ENCODE data around the gene PFKP.

Gene PFKP

DNA sequence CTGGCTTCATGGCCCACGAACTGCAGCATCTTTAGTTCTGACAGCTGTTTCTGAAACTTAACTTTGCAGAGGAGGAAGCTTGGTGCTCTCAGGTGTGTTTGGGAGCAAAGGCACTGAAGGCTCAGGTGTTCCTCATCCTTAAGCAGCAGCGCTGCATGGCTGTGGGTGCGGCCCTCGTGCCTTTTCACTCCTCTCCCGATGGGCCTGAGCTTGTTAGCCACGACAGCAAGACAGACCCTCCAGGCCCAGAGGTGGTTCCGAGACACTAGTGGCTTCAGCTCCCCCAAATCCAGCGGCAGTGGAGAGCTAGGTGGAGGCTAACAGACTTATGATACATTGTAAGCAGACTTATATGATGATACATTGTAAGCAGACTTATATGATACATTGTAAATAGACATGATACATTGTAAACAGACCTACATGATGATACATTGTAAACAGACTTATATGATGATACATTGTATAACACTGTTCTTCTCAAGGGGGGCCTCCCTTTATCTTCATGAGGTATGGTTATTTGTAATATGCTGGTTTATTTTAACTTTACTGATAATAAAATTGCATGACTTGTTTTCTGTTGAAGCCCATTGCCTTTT is 14.1 kb downstream of the PFKP start:
- no peak overlapping the region for H3K27ac ChIP-seq (ENCODE audit: insufficient read depth, low read depth, low read length, poor library complexity, severe bottlenecking)

DNA sequence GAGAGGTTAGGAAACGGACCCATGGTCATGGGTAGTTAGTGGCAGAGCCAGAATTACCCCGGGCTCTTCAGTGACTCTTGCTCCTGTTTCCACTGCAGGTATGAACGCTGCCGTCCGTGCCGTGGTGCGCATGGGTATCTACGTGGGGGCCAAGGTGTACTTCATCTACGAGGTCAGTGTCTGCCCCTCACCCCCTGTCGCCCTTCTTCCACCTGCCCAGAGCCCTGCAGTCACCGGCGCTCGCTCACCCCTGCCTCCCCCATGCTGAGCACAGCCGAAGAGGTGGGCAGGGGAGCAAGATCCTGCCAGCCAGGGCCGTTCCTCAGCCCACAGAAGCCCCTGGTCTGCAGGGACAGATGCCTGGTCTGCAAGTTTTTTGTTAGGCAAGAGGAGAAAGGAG is 14.9 kb downstream of the PFKP start:
- H3K9me3 ChIP-seq (ENCODE audit: control insufficient read depth, low read length): no peaks in the 10 kb centered on the region
- peaks cover 17% of the 10 kb centered on the region for H3K4me1 ChIP-seq (ENCODE audit: control insufficient read depth, insufficient read depth, low read length)
- 92 to 93% methylated on average over 15 of the region's 15 CpGs for WGBS, 2 experiments
- H3K4me3 ChIP-seq (ENCODE audit: insufficient read depth, low read depth, low read length): no peak overlapping the region
- H3K27me3 ChIP-seq (ENCODE audit: control insufficient read depth, insufficient read depth, low read length, poor library complexity, severe bottlenecking): no peaks in the 10 kb centered on the region
- H3K36me3 ChIP-seq (ENCODE audit: control insufficient read depth, insufficient read depth, low read length): no peaks in the 10 kb centered on the region
- no peak overlapping the region for H3K27ac ChIP-seq (ENCODE audit: insufficient read depth, low read depth, low read length, poor library complexity, severe bottlenecking)

More for the DNA sequence above, 14.1 kb downstream of the PFKP start:
- Histone ChIP-seq H3K4me1 (ENCODE audit: control insufficient read depth, insufficient read depth, low read length) (peaks cover 20% of the 10 kb centered on the region), H3K4me3 (ENCODE audit: insufficient read depth, low read depth, low read length) (no peak overlapping the region), H3K27me3 (ENCODE audit: control insufficient read depth, insufficient read depth, low read length, poor library complexity, severe bottlenecking) (no peaks in the 10 kb centered on the region), H3K36me3 (ENCODE audit: control insufficient read depth, insufficient read depth, low read length) (no peaks in the 10 kb centered on the region), H3K9me3 (ENCODE audit: control insufficient read depth, low read length) (no peaks in the 10 kb centered on the region)
- 95% methylated on average over 8 of the region's 8 CpGs for WGBS, 2 experiments

DNA sequence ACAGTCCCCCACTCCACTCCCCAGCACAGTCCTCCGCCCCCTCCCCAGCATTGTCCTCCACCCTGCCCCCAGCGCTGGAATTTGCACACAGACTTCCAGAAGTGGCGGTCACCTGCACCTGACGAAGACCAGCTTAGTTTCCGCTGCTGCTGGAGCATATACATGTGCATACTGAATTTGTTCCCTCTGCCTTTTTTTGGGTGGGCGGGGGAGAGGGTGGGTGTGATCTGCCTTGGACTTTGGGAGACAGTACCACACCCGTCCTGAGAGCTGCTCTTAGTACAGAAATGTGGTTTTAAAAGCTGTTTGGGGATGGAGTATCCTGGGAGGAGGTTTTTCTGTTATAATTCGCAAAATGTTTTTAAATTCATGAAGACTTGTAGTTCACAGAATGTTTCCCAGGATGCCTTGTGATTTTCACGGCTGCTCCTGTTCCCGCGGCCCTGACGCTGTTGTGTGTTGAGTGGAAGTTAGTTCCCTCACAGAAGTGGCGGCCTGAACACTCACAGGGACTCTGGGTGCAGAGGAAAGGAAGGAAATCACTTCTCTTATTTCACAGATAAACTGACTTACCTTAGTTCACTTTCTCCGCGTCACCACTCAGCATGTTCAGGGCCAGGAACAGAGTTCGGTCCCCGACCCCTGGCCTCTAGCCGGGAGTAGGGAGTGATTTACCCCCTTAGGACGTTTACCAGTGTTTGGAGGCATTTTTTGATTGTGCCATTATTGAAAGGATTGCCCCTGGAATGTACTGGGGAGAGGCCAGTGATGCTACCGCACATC is 18.6 kb downstream of the PFKP start:
- Histone ChIP-seq H3K36me3 (ENCODE audit: control insufficient read depth, insufficient read depth, low read length) (no peaks in the 10 kb centered on the region), H3K9me3 (ENCODE audit: control insufficient read depth, low read length) (no peaks in the 10 kb centered on the region), H3K27ac (ENCODE audit: insufficient read depth, low read depth, low read length, poor library complexity, severe bottlenecking) (no peak overlapping the region), H3K4me1 (ENCODE audit: control insufficient read depth, insufficient read depth, low read length) (no peaks in the 10 kb centered on the region), H3K27me3 (ENCODE audit: control insufficient read depth, insufficient read depth, low read length, poor library complexity, severe bottlenecking) (no peaks in the 10 kb centered on the region), H3K4me3 (ENCODE audit: insufficient read depth, low read depth, low read length) (no peak overlapping the region)
- WGBS, 2 experiments: 86 to 87% methylated on average over 20 of the region's 20 CpGs

DNA sequence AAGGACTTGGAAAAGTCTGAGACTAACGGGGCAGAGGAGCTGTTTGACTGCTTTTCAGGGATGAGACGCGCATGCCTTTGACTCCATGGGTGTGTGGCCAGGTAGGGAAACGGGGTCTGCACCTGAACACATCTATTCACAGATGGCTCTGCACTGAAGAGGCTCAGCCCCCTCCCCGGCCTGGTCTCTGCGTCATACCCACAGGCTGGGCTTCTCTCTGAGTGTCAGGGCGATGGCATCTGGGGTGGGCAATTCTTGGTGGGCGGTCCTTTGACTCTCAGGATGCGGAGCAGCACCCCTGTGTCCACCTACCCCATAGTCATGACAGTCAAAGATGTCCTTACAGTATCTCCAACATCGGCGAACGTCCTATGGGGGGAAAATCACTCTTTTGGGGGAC is 23.0 kb downstream of the PFKP start:
- H3K27me3 ChIP-seq (ENCODE audit: control insufficient read depth, insufficient read depth, low read length, poor library complexity, severe bottlenecking): no peaks in the 10 kb centered on the region
- H3K36me3 ChIP-seq (ENCODE audit: control insufficient read depth, insufficient read depth, low read length): no peaks in the 10 kb centered on the region
- H3K27ac ChIP-seq (ENCODE audit: insufficient read depth, low read depth, low read length, poor library complexity, severe bottlenecking): no peak overlapping the region
- H3K4me1 ChIP-seq (ENCODE audit: control insufficient read depth, insufficient read depth, low read length): peaks cover 7% of the 10 kb centered on the region
- no peaks in the 10 kb centered on the region for H3K9me3 ChIP-seq (ENCODE audit: control insufficient read depth, low read length)
- WGBS, 2 experiments: 89 to 91% methylated on average over 12 of the region's 12 CpGs
- H3K4me3 ChIP-seq (ENCODE audit: insufficient read depth, low read depth, low read length): no peak overlapping the region

DNA sequence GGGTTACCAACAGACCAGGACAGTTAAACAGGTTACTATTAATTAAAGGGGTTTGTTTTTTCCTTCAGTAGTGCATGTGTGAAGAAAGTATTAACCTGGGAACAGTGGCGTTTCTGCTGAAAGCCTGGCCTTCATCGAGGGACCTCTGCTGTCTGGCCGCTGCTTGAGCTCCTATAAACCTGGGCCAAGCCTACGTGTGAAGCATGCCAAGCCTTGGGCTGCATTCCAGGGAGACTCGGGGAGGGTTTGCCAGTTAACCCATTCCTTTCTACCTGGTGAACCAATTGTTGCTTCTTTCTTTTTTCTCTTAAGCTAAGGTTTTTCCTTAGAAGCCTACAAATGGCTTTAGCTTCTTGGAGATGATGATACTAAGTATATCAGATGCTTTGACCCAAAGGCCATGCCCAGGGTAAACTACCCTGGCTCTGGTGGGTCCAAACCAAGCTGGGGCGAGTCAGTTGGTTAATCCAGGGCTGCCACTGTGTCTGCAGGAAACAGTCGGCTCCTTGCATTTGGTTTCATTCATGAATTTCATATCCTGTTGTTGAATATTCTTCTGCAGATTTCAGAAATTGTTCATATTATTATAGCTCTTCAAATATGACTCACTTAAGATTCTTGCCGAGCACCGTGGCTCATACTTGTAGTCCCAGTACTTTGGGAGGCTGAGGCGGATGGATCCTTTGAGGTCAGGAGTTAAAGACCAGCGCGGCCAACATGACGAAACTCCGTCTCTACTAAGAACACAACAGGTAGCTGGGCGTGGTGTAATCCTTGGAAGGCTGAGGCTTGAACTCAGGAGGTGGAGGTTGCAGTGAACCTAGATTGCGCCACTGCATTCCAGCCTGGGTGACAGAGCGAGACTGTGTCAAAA is 23.8 kb downstream of the PFKP start:
- no peak overlapping the region for H3K4me3 ChIP-seq (ENCODE audit: insufficient read depth, low read depth, low read length)
- no peaks in the 10 kb centered on the region for H3K27me3 ChIP-seq (ENCODE audit: control insufficient read depth, insufficient read depth, low read length, poor library complexity, severe bottlenecking)
- H3K9me3 ChIP-seq (ENCODE audit: control insufficient read depth, low read length): no peaks in the 10 kb centered on the region
- WGBS, 2 experiments: 76 to 77% methylated on average over 17 of the region's 17 CpGs
- H3K27ac ChIP-seq (ENCODE audit: insufficient read depth, low read depth, low read length, poor library complexity, severe bottlenecking): no peak overlapping the region
- no peaks in the 10 kb centered on the region for H3K36me3 ChIP-seq (ENCODE audit: control insufficient read depth, insufficient read depth, low read length)
- peaks cover 7% of the 10 kb centered on the region for H3K4me1 ChIP-seq (ENCODE audit: control insufficient read depth, insufficient read depth, low read length)

DNA sequence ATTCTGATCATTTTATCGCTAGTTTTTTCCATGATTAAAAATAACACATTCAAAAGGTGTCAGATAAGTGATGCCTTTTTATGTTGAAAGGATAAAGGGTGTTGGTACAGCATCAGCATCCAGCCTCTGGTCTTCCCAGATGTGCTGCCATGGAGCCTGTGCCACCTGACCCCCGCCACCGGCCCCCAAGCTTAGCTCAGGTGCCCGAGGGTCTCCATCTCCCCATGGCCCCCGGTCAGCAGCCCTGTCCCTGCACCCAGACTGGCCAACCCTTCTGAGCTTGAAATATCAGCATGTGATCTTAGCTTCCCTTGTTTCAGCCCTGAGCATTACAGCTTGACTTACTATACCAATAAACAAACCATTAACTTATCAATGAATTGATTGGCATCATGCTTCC is 24.6 kb downstream of the PFKP start:
- Histone ChIP-seq H3K4me3 (ENCODE audit: insufficient read depth, low read depth, low read length) (no peak overlapping the region), H3K36me3 (ENCODE audit: control insufficient read depth, insufficient read depth, low read length) (no peaks in the 10 kb centered on the region), H3K27ac (ENCODE audit: insufficient read depth, low read depth, low read length, poor library complexity, severe bottlenecking) (no peak overlapping the region), H3K9me3 (ENCODE audit: control insufficient read depth, low read length) (no peaks in the 10 kb centered on the region), H3K4me1 (ENCODE audit: control insufficient read depth, insufficient read depth, low read length) (peaks cover 7% of the 10 kb centered on the region), H3K27me3 (ENCODE audit: control insufficient read depth, insufficient read depth, low read length, poor library complexity, severe bottlenecking) (no peaks in the 10 kb centered on the region)
- 92 to 94% methylated on average over 4 to 5 of the region's 5 CpGs for WGBS, 2 experiments

DNA sequence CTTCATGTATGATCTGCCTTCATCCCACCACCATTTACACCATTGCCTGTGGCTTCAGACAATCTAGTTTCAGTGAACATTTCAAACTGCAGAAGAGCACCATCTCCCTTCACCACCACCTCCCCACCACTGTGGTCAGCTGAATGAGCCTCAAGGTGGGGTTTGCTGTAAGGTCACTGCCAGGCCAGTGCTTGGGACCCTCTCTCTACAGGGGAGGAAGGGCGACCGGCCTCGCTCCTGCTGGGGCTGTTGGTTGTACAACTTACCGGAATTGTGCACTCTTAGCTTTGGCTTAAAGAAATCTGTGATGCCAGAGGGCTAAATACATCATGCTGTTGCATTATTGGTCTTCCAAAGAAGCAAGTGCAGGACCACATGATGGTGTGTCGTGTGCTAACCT is 26.6 kb downstream of the PFKP start:
- 92 to 94% methylated on average over 5 of the region's 5 CpGs for WGBS, 2 experiments
- H3K4me1 ChIP-seq (ENCODE audit: control insufficient read depth, insufficient read depth, low read length): peaks cover 7% of the 10 kb centered on the region
- H3K4me3 ChIP-seq (ENCODE audit: insufficient read depth, low read depth, low read length): no peak overlapping the region
- H3K27me3 ChIP-seq (ENCODE audit: control insufficient read depth, insufficient read depth, low read length, poor library complexity, severe bottlenecking): no peaks in the 10 kb centered on the region
- H3K36me3 ChIP-seq (ENCODE audit: control insufficient read depth, insufficient read depth, low read length): no peaks in the 10 kb centered on the region
- H3K27ac ChIP-seq (ENCODE audit: insufficient read depth, low read depth, low read length, poor library complexity, severe bottlenecking): no peak overlapping the region
- no peaks in the 10 kb centered on the region for H3K9me3 ChIP-seq (ENCODE audit: control insufficient read depth, low read length)

DNA sequence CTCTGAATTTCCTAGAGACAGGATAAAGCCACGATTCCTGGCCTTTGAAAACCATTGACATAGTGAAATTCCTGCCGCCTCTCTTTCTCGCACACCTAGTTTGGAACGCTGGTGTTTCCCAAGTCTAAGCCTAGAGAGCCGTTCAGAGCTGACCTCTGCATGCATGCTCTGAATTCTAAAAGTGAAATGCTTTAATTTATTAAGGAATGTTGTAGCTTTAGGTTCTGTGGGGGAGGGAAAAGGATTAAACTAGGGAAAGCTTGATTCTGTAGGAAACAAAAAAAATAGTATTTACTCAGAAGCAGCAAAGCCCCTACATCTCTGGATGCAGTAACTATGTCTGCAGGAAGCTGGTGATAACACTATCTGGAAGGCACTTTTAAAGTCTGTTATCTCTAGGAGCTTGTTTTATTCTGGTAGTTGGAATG is 27.3 kb downstream of the PFKP start:
- no peaks in the 10 kb centered on the region for H3K27me3 ChIP-seq (ENCODE audit: control insufficient read depth, insufficient read depth, low read length, poor library complexity, severe bottlenecking)
- peaks cover 7% of the 10 kb centered on the region for H3K4me1 ChIP-seq (ENCODE audit: control insufficient read depth, insufficient read depth, low read length)
- peaks cover 2% of the 10 kb centered on the region for H3K36me3 ChIP-seq (ENCODE audit: control insufficient read depth, insufficient read depth, low read length)
- WGBS, 2 experiments: 89% methylated on average over 5 of the region's 5 CpGs
- no peak overlapping the region for H3K27ac ChIP-seq (ENCODE audit: insufficient read depth, low read depth, low read length, poor library complexity, severe bottlenecking)
- H3K9me3 ChIP-seq (ENCODE audit: control insufficient read depth, low read length): no peaks in the 10 kb centered on the region
- no peak overlapping the region for H3K4me3 ChIP-seq (ENCODE audit: insufficient read depth, low read depth, low read length)

DNA sequence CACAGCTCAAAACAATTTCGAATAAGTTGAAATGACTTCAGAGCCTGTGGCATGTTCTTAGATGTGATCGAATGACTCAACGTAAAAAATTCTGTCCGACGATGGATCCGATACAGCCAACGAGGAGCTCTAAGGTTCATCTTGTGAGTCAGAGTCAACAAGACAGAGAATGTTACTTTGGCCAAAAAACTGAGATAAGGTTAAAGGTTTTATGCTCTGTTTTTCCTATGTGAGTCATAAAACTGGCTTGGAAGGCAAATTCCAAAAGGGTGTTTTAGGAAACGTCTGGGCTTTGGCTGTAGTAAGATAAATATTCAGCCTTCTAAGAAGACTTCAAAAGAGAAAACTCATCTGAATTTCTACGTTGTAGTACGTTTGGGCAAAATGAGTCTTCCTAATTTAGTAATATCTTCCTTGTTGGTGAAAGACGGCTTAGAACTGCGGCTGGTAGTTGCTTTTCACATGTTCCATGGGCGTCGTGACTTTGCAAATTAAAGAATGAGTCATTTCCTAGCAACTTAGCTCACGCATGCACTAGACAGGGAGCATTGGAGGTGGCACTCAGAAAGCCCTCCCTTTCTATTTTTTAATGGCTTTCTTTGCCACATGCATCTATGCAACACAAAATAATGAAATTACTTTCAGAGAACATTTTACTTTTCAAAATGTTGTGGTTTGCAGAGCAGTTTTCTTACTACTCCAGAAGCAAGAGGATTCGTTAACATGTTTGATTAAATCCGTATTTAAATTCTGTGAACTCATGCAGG is 28.2 kb downstream of the PFKP start:
- Histone ChIP-seq H3K4me3 (ENCODE audit: insufficient read depth, low read depth, low read length) (no peak overlapping the region), H3K4me1 (ENCODE audit: control insufficient read depth, insufficient read depth, low read length) (peaks cover 7% of the 10 kb centered on the region), H3K27ac (ENCODE audit: insufficient read depth, low read depth, low read length, poor library complexity, severe bottlenecking) (peak overlapping the region; percentile 22), H3K9me3 (ENCODE audit: control insufficient read depth, low read length) (no peaks in the 10 kb centered on the region), H3K36me3 (ENCODE audit: control insufficient read depth, insufficient read depth, low read length) (peaks cover 3% of the 10 kb centered on the region), H3K27me3 (ENCODE audit: control insufficient read depth, insufficient read depth, low read length, poor library complexity, severe bottlenecking) (no peaks in the 10 kb centered on the region)
- WGBS, 2 experiments: 87 to 89% methylated on average over 17 of the region's 17 CpGs
